Measurements from ENCODE around the gene ARHGAP6. TPM values are rescaled to one million over a fixed set of nuclear protein-coding genes. Genes with fewer than 3 reads are reported as not detected.

The ARHGAP6 gene
- total RNA-seq, 1 donor from 2014 or later: 4.9 TPM

GRCh38 chrX:11331788-11332187, 333.9 kb downstream of the ARHGAP6 start:
- no peak for DNase-seq (ENCODE audit: low read depth)
- no peak overlapping the region for H3K4me3 ChIP-seq (ENCODE audit: low read depth, low read length)
- no peak for TF ChIP-seq CTCF (conservative IDR thresholded peaks at IDR 0.05; ENCODE audit: low read depth, low read length)

GRCh38 chrX:11329021-11329420, 336.7 kb downstream of the ARHGAP6 start:
- DNase-seq (ENCODE audit: low read depth): no peak
- H3K4me3 ChIP-seq (ENCODE audit: low read depth, low read length): no peak overlapping the region
- TF ChIP-seq CTCF (conservative IDR thresholded peaks at IDR 0.05; ENCODE audit: low read depth, low read length): no peak

- H3K4me3 ChIP-seq (ENCODE audit: low read depth, low read length): no peak overlapping the region
- TF ChIP-seq CTCF (conservative IDR thresholded peaks at IDR 0.05; ENCODE audit: low read depth, low read length): no peak
- DNase-seq (ENCODE audit: low read depth): no peak
Measured at GRCh38 chrX:11328134-11328533, 337.6 kb downstream of the ARHGAP6 start.

GRCh38 chrX:11321986-11322385, 343.7 kb downstream of the ARHGAP6 start:
- TF ChIP-seq CTCF (conservative IDR thresholded peaks at IDR 0.05; ENCODE audit: low read depth, low read length): no peak
- DNase-seq (ENCODE audit: low read depth): no peak
- H3K4me3 ChIP-seq (ENCODE audit: low read depth, low read length): no peak overlapping the region

- TF ChIP-seq CTCF (conservative IDR thresholded peaks at IDR 0.05; ENCODE audit: low read depth, low read length): no peak
- DNase-seq (ENCODE audit: low read depth): no peak
- H3K4me3 ChIP-seq (ENCODE audit: low read depth, low read length): no peak overlapping the region
Measured at GRCh38 chrX:11319806-11320520, 345.8 kb downstream of the ARHGAP6 start.

- DNase-seq (ENCODE audit: low read depth): no peak
- TF ChIP-seq CTCF (conservative IDR thresholded peaks at IDR 0.05; ENCODE audit: low read depth, low read length): no peak
- no peak overlapping the region for H3K4me3 ChIP-seq (ENCODE audit: low read depth, low read length)
Measured at GRCh38 chrX:11311706-11312105, 354.0 kb downstream of the ARHGAP6 start.

- no peak overlapping the region for H3K4me3 ChIP-seq (ENCODE audit: low read depth, low read length)
- DNase-seq (ENCODE audit: low read depth): no peak
- no peak for TF ChIP-seq CTCF (conservative IDR thresholded peaks at IDR 0.05; ENCODE audit: low read depth, low read length)
Measured at GRCh38 chrX:11309220-11309619, 356.5 kb downstream of the ARHGAP6 start.

Measured in epithelial cell of proximal tubule (primary cell).